ENCODE results near the gene CDA. TPM values are rescaled to one million over a fixed set of nuclear protein-coding genes. Genes with fewer than 3 reads are reported as not detected.

Gene CDA
- total and polyA plus RNA-seq, 2 of the 8 experiments (the other 6 are each of a cell fraction or from before 2014, with no cell fraction given): 4.4 to 11.3 TPM

DNA sequence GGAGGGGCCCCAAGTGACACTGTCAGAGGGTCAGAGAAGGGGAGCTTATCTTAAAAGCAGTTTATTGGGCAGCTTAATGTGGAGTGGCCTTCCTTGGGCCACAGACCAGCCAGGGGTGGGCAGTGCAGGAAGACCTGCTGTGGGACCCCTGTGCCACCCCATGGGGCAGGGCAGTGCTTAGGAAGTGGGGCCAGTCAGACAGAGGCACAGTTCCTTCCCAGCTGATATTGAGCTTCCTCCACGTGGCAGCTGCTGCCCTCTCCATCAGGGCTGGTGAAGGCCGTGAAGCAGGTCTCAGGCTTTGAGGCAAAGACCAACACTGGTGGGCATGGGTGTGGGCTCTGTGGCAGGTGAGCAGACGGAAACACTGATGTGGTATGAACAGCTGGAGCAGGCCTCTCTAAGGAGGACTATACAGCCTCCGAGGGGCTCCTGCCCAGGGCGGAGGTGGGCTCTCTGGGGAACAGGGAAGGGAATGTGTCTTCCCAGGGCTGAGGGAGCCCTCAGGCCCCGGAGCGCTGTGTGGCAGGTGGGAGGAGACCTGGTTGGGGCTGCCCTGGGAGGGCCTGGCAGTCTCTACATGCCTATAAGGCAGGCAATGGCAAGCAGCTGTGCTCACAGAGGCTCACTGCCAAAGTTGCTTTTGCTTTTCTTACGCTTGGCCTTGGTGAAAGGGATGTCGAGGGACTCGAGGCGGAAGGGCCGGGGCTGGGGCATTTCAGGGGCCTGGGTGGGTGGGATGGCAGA is 75.2 kb downstream of the CDA start:
- H3K79me1 ChIP-seq (ENCODE audit: low read depth, low read length): 0 out of 2 replicates have a peak, but pooled peaks cover 3% of the 10 kb centered on the region
- no peak overlapping the region for H2AK5ac ChIP-seq (ENCODE audit: low read depth, low read length)
- no peaks in the 10 kb centered on the region for H3K27me3 ChIP-seq (replicated peaks in 1 of 4; ENCODE audit: control insufficient read depth in 3 of 4, extremely low read depth in 1 of 4, insufficient read depth in 3 of 4, low read length in 3 of 4)
- no peak overlapping the region for H3K9ac ChIP-seq (replicated peaks in 1 of 4; ENCODE audit: extremely low read depth in 1 of 4, low read depth in 3 of 4, low read length in 3 of 4)
- no peak overlapping the region for H3K4me3 ChIP-seq (ENCODE audit: extremely low read depth in 1 of 4, insufficient read depth in 2 of 4, low read depth in 3 of 4, low read length in 4 of 4)
- H2BK15ac ChIP-seq (ENCODE audit: low read length): no peak overlapping the region
- H2BK120ac ChIP-seq (replicated peaks; ENCODE audit: low read depth, low read length): no peak overlapping the region
- ChIA-PET POLR2A (ENCODE audit: partially characterized antibody) (interaction anchor here (0.9 to 2.0 kb wide), 3 partner anchors 9 to 123 kb away, joined by 3 to 5 read pairs (median 4); partner anchors contain the start of gene HP1BP3), CTCF (ENCODE audit: partially characterized antibody) (interaction anchor here (0.9 to 1.9 kb wide), 10 partner anchors 9 to 288 kb away, joined by 3 to 10 read pairs (median 3); no protein-coding TSS in a partner anchor)
- no peak overlapping the region for H2AFZ ChIP-seq (ENCODE audit: low read length)
- H2BK12ac ChIP-seq (ENCODE audit: low read depth, low read length): no peak overlapping the region
- no peak overlapping the region for H3K56ac ChIP-seq (replicated peaks; ENCODE audit: insufficient read length, low read depth, low read length)
- H3K4me2 ChIP-seq (ENCODE audit: insufficient read depth in 1 of 2, low read depth in 2 of 2, low read length in 2 of 2): no peak overlapping the region
- no peak overlapping the region for H2BK20ac ChIP-seq (ENCODE audit: low read length)
- peaks cover 0 to 9% (median 4%) of the 10 kb centered on the region in 4 experiments; a peak in 4 of 7 replicates for H3K4me1 ChIP-seq (replicated peaks in 1 of 4; ENCODE audit: control insufficient read depth in 3 of 4, insufficient read depth in 4 of 4, low read length in 3 of 4)
- H4K5ac ChIP-seq (ENCODE audit: insufficient read length, low read depth, low read length): no peak overlapping the region
- FAIRE-seq: no peak
- peaks cover 9 to 20% of the 10 kb centered on the region in 2 experiments for H3K79me2 ChIP-seq (ENCODE audit: control insufficient read depth in 1 of 2, insufficient read depth in 2 of 2, low read length in 2 of 2)
- no peak overlapping the region for H3K14ac ChIP-seq (ENCODE audit: insufficient read length)
- peaks cover 12% of the 10 kb centered on the region for H3K23me2 ChIP-seq (ENCODE audit: low read depth, low read length)
- H4K91ac ChIP-seq (replicated peaks; ENCODE audit: insufficient read length, low read length): no peak overlapping the region
- no peak for DNase-seq (ENCODE audit: low read depth in 1 of 2, low spot score in 2 of 2)
- peak overlapping the region; percentile 85; the same call in 1 of the 2 replicates for H4K8ac ChIP-seq (ENCODE audit: extremely low read depth, insufficient read depth, low read length)
- H4K20me1 ChIP-seq (replicated peaks in 1 of 2; ENCODE audit: control insufficient read depth in 1 of 2, insufficient read depth in 2 of 2, low read length in 2 of 2): peaks cover 0 to 1% of the 10 kb centered on the region in 2 experiments
- H3K9me3 ChIP-seq (ENCODE audit: insufficient read depth in 2 of 2, low read depth in 1 of 2, low read length in 1 of 2): no peaks in the 10 kb centered on the region; a peak in 1 of 4 replicates
- H2BK5ac ChIP-seq (ENCODE audit: low read depth, low read length): no peak overlapping the region
- H3K4ac ChIP-seq (replicated peaks; ENCODE audit: insufficient read length, low read depth, low read length): no peak overlapping the region
- H3K23ac ChIP-seq (ENCODE audit: insufficient read length): no peak overlapping the region
- H3K36me3 ChIP-seq (ENCODE audit: control insufficient read depth in 2 of 4, insufficient read depth in 4 of 4, low read length in 3 of 4): 0 out of 8 replicates have a peak, but pooled peaks cover 0 to 4% (median 0%) of the 10 kb centered on the region in 4 experiments
- no peak overlapping the region for H3K18ac ChIP-seq (ENCODE audit: extremely low read depth, low read length)
- TF ChIP-seq, protein P1, sequence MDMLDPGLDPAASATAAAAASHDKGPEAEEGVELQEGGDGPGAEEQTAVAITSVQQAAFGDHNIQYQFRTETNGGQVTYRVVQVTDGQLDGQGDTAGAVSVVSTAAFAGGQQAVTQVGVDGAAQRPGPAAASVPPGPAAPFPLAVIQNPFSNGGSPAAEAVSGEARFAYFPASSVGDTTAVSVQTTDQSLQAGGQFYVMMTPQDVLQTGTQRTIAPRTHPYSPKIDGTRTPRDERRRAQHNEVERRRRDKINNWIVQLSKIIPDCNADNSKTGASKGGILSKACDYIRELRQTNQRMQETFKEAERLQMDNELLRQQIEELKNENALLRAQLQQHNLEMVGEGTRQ (IDR thresholded peaks at IDR 0.05; ENCODE audit: low read length): no peak
- TF ChIP-seq CHD1 (IDR thresholded peaks at IDR 0.05; ENCODE audit: low read depth, low read length): no peak
- TF ChIP-seq CTBP2 (IDR thresholded peaks at IDR 0.05; ENCODE audit: borderline replicate concordance, insufficient read depth, insufficient read length, low read length): no peak
- TF ChIP-seq BRCA1 (IDR thresholded peaks at IDR 0.05; ENCODE audit: low read depth, low read length): no peak
- TF ChIP-seq RNF2 (IDR thresholded peaks at IDR 0.05; ENCODE audit: borderline replicate concordance, low read depth, low read length, missing control alignments, poor library complexity, severe bottlenecking): no peak
- TF ChIP-seq RFX5 (IDR thresholded peaks at IDR 0.05; ENCODE audit: borderline replicate concordance, low read depth, low read length): no peak
- no peak for TF ChIP-seq NANOG (IDR thresholded peaks at IDR 0.05; ENCODE audit: insufficient read depth, low read depth, low read length, poor library complexity, severe bottlenecking)
- no peak overlapping the region for H3K27ac ChIP-seq (ENCODE audit: low read depth, low read length)
- 81% methylated on average over 8 of the region's 12 CpGs; no CpG with 5 or more reads in 1 of the 2 experiments for WGBS, 2 experiments (ENCODE audit: extremely low coverage in 1 of 2, insufficient coverage in 1 of 2, insufficient read length in 1 of 2, insufficient replicate concordance in 2 of 2, low coverage in 1 of 2, low lambda C conversion rate in 2 of 2, missing lambda C conversion rate in 1 of 2)

Data from H1 (cell line).